ENCODE data around the gene SPRED1. TPM values are rescaled to one million over a fixed set of nuclear protein-coding genes. Genes with fewer than 3 reads are reported as not detected.

Gene SPRED1
- total RNA-seq, 4 donors from 2014 or later, result 3.7 to 7.2 (median 5.3) TPM

DNA sequence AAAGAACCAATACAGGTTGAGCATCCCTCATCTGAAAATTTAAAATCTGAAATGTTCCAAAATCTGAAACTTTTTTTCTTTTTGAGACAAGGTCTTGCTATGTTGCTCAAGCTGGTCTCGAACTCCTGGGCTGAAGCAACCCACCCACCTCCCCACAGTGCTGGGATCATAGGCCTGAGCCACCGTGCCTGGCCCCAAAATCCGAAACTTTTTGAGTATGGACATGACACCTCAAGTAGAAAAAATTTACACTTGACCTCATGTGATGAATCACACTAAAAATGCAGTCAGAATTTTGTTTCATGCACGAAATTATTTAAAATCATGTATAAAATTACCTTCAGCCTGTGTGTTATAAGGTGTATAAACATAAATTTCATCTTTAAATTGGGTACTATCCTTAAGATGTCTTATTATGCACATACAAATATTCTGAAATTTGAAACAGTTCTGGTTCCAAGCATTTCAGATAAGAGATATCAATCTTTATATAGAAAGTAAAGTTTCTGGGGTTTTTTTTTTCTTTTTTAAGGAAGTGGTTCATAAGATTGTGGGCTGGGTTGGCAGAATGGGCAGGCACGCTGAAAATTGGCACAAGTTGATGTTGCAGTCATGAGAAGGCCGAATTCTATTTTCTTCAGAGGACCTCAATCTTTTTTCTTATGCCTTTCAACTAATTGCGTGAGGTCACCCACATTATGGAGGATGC, 72.5 kb downstream of the SPRED1 start:
- H3K9me3 ChIP-seq, result no peaks in the 10 kb centered on the region
- no peak overlapping the region for H3K27ac ChIP-seq
- H3K27me3 ChIP-seq, result no peaks in the 10 kb centered on the region
- no peak for TF ChIP-seq POLR2A (IDR thresholded peaks at IDR 0.05)
- TF ChIP-seq, protein P1, sequence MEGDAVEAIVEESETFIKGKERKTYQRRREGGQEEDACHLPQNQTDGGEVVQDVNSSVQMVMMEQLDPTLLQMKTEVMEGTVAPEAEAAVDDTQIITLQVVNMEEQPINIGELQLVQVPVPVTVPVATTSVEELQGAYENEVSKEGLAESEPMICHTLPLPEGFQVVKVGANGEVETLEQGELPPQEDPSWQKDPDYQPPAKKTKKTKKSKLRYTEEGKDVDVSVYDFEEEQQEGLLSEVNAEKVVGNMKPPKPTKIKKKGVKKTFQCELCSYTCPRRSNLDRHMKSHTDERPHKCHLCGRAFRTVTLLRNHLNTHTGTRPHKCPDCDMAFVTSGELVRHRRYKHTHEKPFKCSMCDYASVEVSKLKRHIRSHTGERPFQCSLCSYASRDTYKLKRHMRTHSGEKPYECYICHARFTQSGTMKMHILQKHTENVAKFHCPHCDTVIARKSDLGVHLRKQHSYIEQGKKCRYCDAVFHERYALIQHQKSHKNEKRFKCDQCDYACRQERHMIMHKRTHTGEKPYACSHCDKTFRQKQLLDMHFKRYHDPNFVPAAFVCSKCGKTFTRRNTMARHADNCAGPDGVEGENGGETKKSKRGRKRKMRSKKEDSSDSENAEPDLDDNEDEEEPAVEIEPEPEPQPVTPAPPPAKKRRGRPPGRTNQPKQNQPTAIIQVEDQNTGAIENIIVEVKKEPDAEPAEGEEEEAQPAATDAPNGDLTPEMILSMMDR (IDR thresholded peaks at IDR 0.05 in 4 of 5, conservative IDR thresholded peaks at IDR 0.05 in 1 of 5), result no peak
- intact Hi-C loops (cut with DNase I; ENCODE audit: low total_unique reads), result no loop called here
- no peak overlapping the region for H3K4me3 ChIP-seq
- H3K4me1 ChIP-seq, result no peaks in the 10 kb centered on the region
- H3K36me3 ChIP-seq, result peaks cover 0 to 24% of the 10 kb centered on the region in 2 donors
- ATAC-seq (no peak), DNase-seq (no peak)
- in situ Hi-C loops (cut with MboI; ENCODE audit: low sequenced_read_pairs in 4 of 4), result no loop called here

GRCh38 chr15:38325648-38325990, 73.0 kb downstream of the SPRED1 start:
- intact Hi-C loops (cut with DNase I; ENCODE audit: low total_unique reads), result no loop called here
- H3K27me3 ChIP-seq, result no peaks in the 10 kb centered on the region
- in situ Hi-C loops (cut with MboI; ENCODE audit: low sequenced_read_pairs in 4 of 4), result no loop called here
- ATAC-seq, result no peak
- no peak overlapping the region for H3K4me3 ChIP-seq
- no peaks in the 10 kb centered on the region for H3K9me3 ChIP-seq
- H3K36me3 ChIP-seq, result peaks cover 0 to 24% of the 10 kb centered on the region in 2 donors
- H3K4me1 ChIP-seq, result no peaks in the 10 kb centered on the region
- TF ChIP-seq, protein P1 (IDR thresholded peaks at IDR 0.05 in 4 of 5, conservative IDR thresholded peaks at IDR 0.05 in 1 of 5), result no peak
- TF ChIP-seq POLR2A (IDR thresholded peaks at IDR 0.05), result no peak
- H3K27ac ChIP-seq, result no peak overlapping the region
- DNase-seq, result no peak

DNA sequence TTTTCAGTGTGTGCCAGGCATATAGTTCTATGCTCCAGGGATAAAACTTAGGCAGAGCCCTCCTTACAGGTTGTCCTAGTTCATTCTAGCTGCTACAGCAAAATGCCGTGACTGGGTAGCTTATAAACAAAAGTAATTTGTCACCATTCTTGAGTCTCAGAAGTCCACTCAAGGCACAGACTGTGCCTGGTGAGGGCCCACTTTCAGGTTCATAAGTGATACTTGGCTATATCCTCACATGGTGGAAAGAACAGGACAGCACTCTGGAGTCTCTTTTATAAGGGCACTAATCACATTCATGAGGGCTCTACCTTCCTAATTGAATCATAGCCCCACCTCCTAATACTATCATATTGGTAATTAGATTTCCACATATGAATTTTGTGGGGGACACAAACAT, 80.1 kb downstream of the SPRED1 start:
- DNase-seq (no peak), ATAC-seq (no peak)
- intact Hi-C loops (cut with DNase I; ENCODE audit: low total_unique reads), result no loop called here
- no peak overlapping the region for H3K27ac ChIP-seq
- peaks cover 0 to 8% of the 10 kb centered on the region in 2 donors for H3K36me3 ChIP-seq
- H3K9me3 ChIP-seq, result no peaks in the 10 kb centered on the region
- in situ Hi-C loops (cut with MboI; ENCODE audit: low sequenced_read_pairs in 4 of 4), result no loop called here
- H3K4me3 ChIP-seq, result no peak overlapping the region
- no peaks in the 10 kb centered on the region for H3K27me3 ChIP-seq
- TF ChIP-seq, protein P1 (IDR thresholded peaks at IDR 0.05 in 4 of 5, conservative IDR thresholded peaks at IDR 0.05 in 1 of 5), result no peak
- TF ChIP-seq POLR2A (IDR thresholded peaks at IDR 0.05), result no peak
- H3K4me1 ChIP-seq, result no peaks in the 10 kb centered on the region

GRCh38 chr15:38335116-38335515, 82.5 kb downstream of the SPRED1 start:
- intact Hi-C loops (cut with DNase I; ENCODE audit: low total_unique reads), result no loop called here

More at GRCh38 chr15:38335116-38335515, 82.5 kb downstream of the SPRED1 start:
- TF ChIP-seq, protein P1 (IDR thresholded peaks at IDR 0.05 in 4 of 5, conservative IDR thresholded peaks at IDR 0.05 in 1 of 5), result no peak
- no peak for TF ChIP-seq POLR2A (IDR thresholded peaks at IDR 0.05)
- no peaks in the 10 kb centered on the region for H3K9me3 ChIP-seq
- H3K36me3 ChIP-seq, result no peaks in the 10 kb centered on the region
- H3K4me1 ChIP-seq, result no peaks in the 10 kb centered on the region
- ATAC-seq (no peak), DNase-seq (no peak)
- no peak overlapping the region for H3K27ac ChIP-seq
- in situ Hi-C loops (cut with MboI; ENCODE audit: low sequenced_read_pairs in 4 of 4), result no loop called here
- no peaks in the 10 kb centered on the region for H3K27me3 ChIP-seq
- no peak overlapping the region for H3K4me3 ChIP-seq

Data from gastrocnemius medialis (tissue), 4 donors.